Hepatocyte (in vitro differentiated cells): ENCODE measurements around the gene LMF1.

Experiments used
- CTCF ChIP-seq: fragments of 200-600 bp; sonication (generic); IDR thresholded peaks from 2 replicates; pipeline ENCODE4 v1.5.1; 2016; ENCODE audit warnings: antibody characterized with exemption, mild to moderate bottlenecking; ENCODE audit not compliant: poor library complexity
- EZH2 ChIP-seq: fragments of 200-600 bp; sonication (generic); IDR thresholded peaks from 2 replicates; pipeline ENCODE4 v1.6.1; 2016; ENCODE audit warnings: antibody characterized with exemption, mild to moderate bottlenecking, borderline replicate concordance
- EZH2phosphoT487 ChIP-seq: fragments of 200-600 bp; sonication (generic); IDR thresholded peaks from one replicate; pipeline ENCODE4 v1.6.1; 2018; ENCODE audit warnings: antibody characterized with exemption, mild to moderate bottlenecking, low read depth, moderate library complexity; ENCODE audit not compliant: unreplicated experiment, severe bottlenecking

GRCh38 chr16:963913-964312 is 6.9 kb downstream of the LMF1 start:
- TF ChIP-seq CTCF (no peak), EZH2phosphoT487 (no peak), EZH2 (no peak)
